Measurements from ENCODE around the gene GNA15.

GRCh38 chr19:3094601-3095440, 41.0 kb upstream of the GNA15 start:
- TF ChIP-seq POLR2A (IDR thresholded peaks at IDR 0.05), result no peak
- TF ChIP-seq CTCF (IDR thresholded peaks at IDR 0.05), result no peak

Data from adrenal gland (tissue), 5 donors.